CD4-positive, alpha-beta T cell treated with Interferon gamma for 1 hour (primary cell): ENCODE measurements around the gene DSE.
"Not testable (repeated sequence)": the region's sequence is repeated elsewhere in the genome, so short reads cannot be mapped to it uniquely, and the experiment has no call there.

Experiments used
- DNase-seq: peaks from one replicate; pipeline ENCODE4 v3.0.0-alpha.2; 2020

The DSE gene

GRCh38 chr6:116370760-116371119, at the start of gene DSE:
Gene DSE, plus strand, starts transcription at chr6:116370947. Its CDS starts 28,304 bp downstream, at chr6:116399251.
- DNase-seq: peak; percentile 77

DNA sequence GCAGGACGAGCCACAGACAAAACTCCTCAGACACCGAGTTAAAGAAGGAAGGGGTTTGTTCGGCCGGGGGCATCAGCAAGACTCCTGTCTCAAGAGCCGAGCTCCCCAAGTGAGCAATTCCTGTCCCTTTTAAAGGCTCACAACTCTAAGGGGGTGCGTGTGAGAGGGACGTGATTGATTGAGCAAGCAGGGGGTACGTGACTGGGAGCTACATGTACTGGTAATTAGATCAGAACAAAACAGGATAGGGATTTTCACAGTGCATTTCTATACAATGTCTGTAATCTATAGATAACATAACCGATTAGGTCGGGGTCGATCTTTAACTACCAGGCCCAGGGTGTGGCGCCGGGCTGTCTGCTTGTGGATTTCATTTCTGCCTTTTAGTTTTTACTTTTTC, 48.8 kb upstream of the DSE start:
- DNase-seq: not testable (repeated sequence)

DNA sequence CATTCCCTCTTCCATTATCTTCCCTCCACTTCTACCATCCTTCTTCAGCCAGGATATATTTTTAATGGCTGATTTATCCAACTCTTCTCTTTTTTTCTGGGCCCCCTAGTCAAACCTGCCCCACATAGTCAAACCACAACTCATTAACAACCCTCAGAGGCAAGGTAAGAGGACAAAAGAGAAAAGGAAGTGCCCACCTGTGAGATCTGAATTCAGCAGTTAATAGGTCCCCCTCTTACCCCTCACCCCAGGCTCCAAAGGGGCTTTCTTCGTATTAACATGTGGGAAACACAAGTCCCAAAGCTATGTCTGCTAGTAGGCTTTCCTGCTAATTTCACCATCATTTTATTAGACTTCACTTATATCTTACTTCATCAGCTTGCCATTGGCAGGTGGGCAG, 46.9 kb upstream of the DSE start:
- no peak for DNase-seq

DNA sequence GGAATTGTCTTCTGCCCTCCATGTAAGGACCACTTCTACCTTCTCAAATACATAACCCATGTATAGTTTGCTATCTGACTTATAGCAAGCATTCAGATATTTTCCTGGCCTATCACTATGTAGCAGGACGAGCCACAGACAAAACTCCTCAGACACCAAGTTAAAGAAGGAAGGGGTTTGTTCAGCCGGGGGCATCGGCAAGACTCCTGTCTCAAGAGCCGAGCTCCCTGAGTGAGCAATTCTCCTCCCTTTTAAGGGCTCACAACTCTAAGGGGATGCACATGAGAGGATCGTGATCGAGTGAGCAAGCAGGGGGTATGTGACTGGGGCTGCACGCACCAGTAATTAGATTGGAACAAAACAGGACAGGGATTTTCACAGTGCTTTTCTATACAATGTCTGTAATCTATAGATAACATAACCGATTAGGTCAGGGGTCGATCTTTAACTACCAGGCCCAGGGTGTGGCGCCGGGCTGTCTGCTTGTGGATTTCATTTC, 45.1 kb upstream of the DSE start:
- not testable (repeated sequence) for DNase-seq

DNA sequence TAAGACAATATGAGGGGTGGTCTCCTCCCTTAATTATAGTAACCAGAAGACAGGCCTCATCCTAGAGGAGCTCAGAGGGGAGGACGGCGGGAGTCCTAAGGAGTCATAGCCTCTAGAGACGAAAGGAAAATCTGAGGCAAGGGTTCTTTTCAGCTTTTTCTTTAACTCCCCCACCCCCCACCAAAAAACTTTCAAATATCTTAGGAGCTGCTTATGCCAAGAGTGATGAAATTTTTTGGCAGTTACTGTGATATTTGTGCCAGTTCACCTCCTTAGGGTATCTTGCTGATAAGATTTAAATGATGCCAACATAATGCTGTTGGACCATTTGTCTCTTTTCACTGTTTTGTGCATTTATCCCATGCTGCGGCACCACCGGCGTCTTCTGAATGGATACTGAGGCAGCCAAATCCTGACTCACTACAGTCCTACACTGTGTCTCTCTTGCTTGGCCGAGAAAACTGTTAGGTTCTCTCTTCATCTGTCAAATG, 44.5 kb upstream of the DSE start:
- DNase-seq: no peak

DNA sequence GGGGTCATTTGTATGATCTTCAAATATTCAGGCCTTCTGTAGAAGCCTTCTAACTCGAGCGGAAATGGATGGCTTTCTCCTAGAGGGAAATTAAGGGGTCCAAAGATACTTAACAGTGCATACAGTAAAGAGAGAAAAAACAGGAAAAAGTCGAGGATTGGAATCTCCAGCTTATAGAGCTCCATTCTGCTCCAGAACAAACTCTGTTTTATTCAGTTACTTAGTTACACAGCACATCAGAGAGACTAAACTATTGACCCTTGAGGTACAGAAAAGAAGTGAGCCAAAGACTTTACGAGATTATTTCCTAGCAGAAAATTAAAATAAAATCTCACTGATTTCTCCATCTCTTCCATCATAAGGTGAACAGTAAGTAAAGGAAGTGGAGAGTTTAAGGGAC, 43.8 kb upstream of the DSE start:
- no peak for DNase-seq

- DNase-seq: no peak
These were observed 42.8 kb upstream of the DSE start for GRCh38 chr6:116327803-116328527.

GRCh38 chr6:116328528-116328903, 42.2 kb upstream of the DSE start:
- no peak for DNase-seq

GRCh38 chr6:116329156-116329555, 41.6 kb upstream of the DSE start:
- DNase-seq: no peak

GRCh38 chr6:116330511-116330910, 40.2 kb upstream of the DSE start:
- no peak for DNase-seq

- no peak for DNase-seq
These were observed 38.7 kb upstream of the DSE start for GRCh38 chr6:116332096-116332495.

DNA sequence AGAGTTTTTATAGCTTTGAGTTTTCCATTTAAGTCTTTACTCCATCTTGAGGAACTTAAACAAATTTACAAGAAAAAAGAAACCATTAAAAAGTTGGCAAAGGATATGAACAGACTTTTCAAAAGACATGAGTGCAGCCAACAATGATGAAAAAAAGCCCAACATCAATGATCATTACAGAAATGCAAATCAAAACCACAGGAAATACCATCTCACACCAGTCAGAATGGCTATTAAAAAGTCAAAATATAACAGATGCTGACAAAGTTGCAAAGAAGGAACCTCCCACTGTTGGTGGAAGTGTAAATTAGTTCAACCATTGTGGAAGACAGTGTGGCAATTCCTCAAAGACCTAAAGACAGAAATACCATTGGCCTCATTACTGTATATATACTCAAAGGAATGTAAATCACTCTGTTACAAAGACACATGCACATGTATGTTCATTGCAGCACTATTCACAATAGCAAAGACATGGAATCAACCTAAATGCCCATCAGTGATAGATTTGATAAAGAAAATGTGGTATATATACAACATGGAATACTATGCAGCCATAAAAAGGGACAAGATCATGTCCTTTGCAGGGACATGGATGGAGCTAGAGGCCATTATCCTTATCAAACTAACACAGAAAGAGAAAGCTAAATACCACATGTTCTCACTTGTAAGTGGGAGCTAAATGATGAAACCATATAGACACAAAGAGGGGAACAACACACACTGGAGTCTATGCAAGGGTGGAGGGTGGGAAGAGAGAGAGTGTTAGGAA, 35.9 kb upstream of the DSE start:
- not testable (repeated sequence) for DNase-seq

DNA sequence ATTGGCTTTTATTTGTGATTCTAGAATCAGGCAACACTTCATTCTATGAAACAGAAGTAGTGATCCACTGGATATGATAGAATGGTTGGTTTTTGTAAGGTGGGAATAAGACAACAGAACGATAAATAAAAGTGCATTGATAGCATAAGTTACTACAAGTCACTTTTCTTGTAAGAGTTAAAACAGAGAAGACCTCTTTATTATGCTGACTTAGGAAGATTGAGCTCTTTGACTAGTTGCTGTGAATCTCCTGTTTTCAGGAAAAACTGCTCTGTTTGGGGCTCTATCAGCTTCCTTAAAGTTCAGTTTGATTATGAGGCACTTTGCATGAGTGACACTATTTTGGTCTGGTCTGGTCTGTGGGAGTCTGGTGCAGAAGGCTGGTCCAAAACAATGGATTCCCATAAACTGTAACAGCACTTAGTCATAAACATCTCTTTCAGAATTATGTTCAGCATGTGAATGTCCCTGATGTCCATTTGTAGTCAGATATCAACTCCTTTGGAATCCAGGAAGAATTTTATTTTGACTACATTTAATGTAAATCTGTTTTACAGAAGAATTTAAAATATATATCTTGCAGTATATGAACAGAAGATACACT, 35.0 kb upstream of the DSE start:
- DNase-seq: no peak

GRCh38 chr6:116338943-116339342, 31.8 kb upstream of the DSE start:
- DNase-seq: no peak

- DNase-seq: not testable (repeated sequence)
These were observed 30.1 kb upstream of the DSE start for GRCh38 chr6:116340625-116341024.

- DNase-seq: no peak
These were observed 21.5 kb upstream of the DSE start for GRCh38 chr6:116349216-116349615.

GRCh38 chr6:116351101-116351500, 19.6 kb upstream of the DSE start:
- DNase-seq: no peak

GRCh38 chr6:116352515-116353471, 18.0 kb upstream of the DSE start:
- DNase-seq: no peak

DNA sequence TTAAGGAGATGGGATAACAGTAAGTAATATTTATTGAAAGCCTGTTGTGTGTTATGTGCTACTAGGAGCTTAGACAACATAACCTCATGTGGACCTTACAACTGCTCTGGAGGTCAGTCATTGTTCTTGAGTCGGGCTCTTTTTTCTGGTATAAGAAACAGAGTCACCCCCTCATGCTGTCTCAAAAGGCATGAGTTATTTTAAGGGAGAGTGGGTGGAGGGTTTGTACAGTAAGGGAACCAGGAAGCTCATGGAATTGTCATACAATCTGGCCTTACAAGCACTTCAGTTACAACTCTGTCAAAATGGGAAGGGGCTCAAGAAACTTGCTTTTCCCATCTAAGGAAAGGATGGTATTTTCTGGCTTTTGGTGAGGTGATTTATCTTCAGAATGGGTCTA, 16.5 kb upstream of the DSE start:
- no peak for DNase-seq

DNA sequence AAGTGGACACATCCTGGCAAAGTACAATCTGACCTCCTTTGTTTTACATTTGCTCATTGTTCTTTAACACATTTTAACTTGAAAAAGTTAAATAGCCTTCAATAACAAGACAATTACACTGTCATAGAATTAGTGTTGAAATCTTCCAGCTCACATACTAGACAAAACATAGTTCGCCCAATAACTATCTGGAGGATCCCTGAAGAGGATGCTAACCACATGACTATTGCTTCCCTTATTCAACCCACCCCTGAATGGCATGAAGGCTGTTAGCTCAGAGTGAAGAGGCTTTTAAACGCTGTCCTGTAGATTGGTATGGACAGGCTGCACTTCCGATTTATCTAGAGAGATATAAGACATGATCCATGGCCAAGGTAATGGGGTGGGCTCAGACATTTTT, 15.0 kb upstream of the DSE start:
- DNase-seq: no peak

DNA sequence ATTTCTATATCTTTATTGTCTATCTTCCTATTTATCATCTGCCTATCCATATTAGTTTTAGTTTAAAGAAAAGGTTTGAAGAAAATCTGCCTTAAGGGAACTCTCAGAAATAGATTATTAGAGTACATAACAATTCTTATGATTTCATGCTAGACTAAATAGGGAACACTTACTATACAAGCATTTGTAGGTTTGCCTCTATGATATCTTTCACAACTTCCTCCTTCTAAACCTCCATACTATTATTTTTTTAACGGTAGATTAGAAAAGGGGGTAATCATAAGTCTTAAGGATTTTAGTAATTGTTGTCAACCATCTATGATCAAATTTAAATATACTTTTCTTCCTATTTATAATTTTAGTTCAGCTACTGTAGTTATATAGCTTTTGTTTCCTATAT, 11.6 kb upstream of the DSE start:
- no peak for DNase-seq

GRCh38 chr6:116359835-116360234, 10.9 kb upstream of the DSE start:
- no peak for DNase-seq

GRCh38 chr6:116362276-116362675, 8.5 kb upstream of the DSE start:
- DNase-seq: no peak
